Lung (tissue), 12 donors: ENCODE results near the gene NME4. TPM values are rescaled to one million over a fixed set of nuclear protein-coding genes. Genes with fewer than 3 reads are reported as not detected.
"Not testable (repeated sequence)": the region's sequence is repeated elsewhere in the genome, so short reads cannot be mapped to it uniquely, and the experiment has no call there.

ENCODE experiments used
- ATAC-seq: fragments of 200-7000 bp; cut with Tn5 transposase; one replicate; pipeline ENCODE4 v1.9.1; 2020; ENCODE audit warnings: moderate number of reproducible peaks; ENCODE audit not compliant: insufficient read depth, low FRiP score
- DNase-seq, 3 donors: peaks; one replicate each; pipeline ENCODE4 v3.0.0-alpha.2; 2013 to 2017
- H3K27ac ChIP-seq, 2 donors: one replicate each; pipeline ENCODE4 v1.5.1; 2013; ENCODE audit warnings: mild to moderate bottlenecking in 2 of 2, moderate library complexity in 2 of 2, control low read depth in 1 of 2, inconsistent platforms in 1 of 2, low read depth in 1 of 2, low read length in 1 of 2
- H3K27me3 ChIP-seq, 3 donors: one replicate each; pipeline ENCODE4 v1.5.1; 2013; ENCODE audit warnings: low read length in 2 of 3; ENCODE audit not compliant: control insufficient read depth in 3 of 3, insufficient read depth in 3 of 3
- H3K36me3 ChIP-seq, 4 donors: one replicate each; pipeline ENCODE4 v1.5.1; 2013; ENCODE audit warnings: low read length in 4 of 4, mild to moderate bottlenecking in 1 of 4, moderate library complexity in 1 of 4; ENCODE audit not compliant: control insufficient read depth in 4 of 4, insufficient read depth in 4 of 4
- H3K4me1 ChIP-seq, 5 donors: one replicate each; pipeline ENCODE4 v1.5.1; 2013; ENCODE audit warnings: low read length in 5 of 5, mild to moderate bottlenecking in 2 of 5, moderate library complexity in 1 of 5; ENCODE audit not compliant: control insufficient read depth in 5 of 5, insufficient read depth in 5 of 5
- H3K4me3 ChIP-seq: one replicate; pipeline ENCODE4 v1.5.1; 2013; ENCODE audit warnings: mild to moderate bottlenecking, control low read depth, moderate library complexity
- H3K9ac ChIP-seq, 2 donors: one replicate each; pipeline ENCODE4 v1.5.1; 2013; ENCODE audit warnings: low read length in 2 of 2, control low read depth in 1 of 2; ENCODE audit not compliant: insufficient read depth in 1 of 2
- H3K9me3 ChIP-seq, 4 donors: one replicate each; pipeline ENCODE4 v1.5.1; 2013; ENCODE audit warnings: low read length in 3 of 4, mild to moderate bottlenecking in 1 of 4, moderate library complexity in 1 of 4; ENCODE audit not compliant: control insufficient read depth in 4 of 4, insufficient read depth in 3 of 4
- WGBS, 2 donors: extraction: QIAGEN DNeasy Blood & Tissue Kit; methylation state at CpG; one replicate each; pipeline ENCODE4 v1.1.7; 2013; 5-methylcytosine and 5-hydroxymethylcytosine counted together
- polyA plus RNA-seq, 2 donors: library from polyadenylated mRNA; stranded (reverse); fragments of 200-250 nt; gene quantifications; one replicate each; pipeline ENCODE4 v1.2.1, GENCODE V29; 2013
- total RNA-seq, 2 donors: library from RNA; depleted of rRNA in 1 of 2; stranded (reverse); fragments of >200 nt in 1 of 2; gene quantifications; one replicate each; pipeline ENCODE4 v1.2.1, GENCODE V29; 2014 to 2021
- TF ChIP-seq, protein P1 (sequence below): IDR thresholded peaks from 2 replicates; pipeline ENCODE4 v1.5.1; 2012; ENCODE audit warnings: mild to moderate bottlenecking; ENCODE audit errors: control extremely low read depth, extremely low read depth
- donor health status: control.
- donor health status: control.
- donor health status: Bipolar disorder and iron deficiency.
- donor health status: healthy.
- donor health status: DM: yes; HTN: yes; CAD: no.

NME4 gene
- total and polyA plus RNA-seq, 4 donors = 18.0 to 68.7 (median 65.8) TPM

DNA sequence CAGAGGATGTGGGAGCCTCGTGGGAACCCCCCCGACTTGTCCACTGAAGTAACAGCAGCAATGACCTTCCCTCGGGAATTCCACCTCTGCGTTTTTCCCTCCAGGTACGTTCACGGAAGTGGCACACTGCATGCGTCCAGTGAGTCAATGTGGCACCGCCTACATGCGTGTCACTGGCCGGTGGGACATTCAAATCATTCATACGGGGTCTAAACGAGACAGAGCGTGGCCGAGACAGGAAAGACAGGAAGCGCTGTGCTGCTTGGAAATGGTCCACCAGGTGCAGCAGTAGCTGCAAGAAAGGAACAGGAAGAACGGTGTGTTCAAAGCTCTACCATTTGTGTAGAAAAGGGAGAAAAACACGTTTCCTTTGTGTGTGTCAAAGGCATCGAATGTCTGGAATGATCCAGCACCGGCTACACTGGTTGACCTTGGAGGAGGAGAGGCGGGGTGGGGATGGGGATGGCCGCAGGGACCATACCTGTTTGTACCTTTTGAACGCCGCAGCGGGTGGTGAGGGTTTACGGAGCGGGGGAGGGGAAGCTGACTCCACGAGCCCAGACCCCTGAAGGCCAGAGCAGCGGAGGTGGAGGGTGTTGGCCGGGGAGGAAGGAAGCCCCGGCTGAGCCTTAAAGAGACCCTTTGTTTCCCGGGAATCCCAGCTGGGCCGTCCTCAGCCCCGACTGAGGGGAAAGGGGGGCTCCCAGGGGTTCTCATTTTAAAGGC is 13.5 kb upstream of the NME4 start:
- Histone ChIP-seq H3K27me3 (no peaks in the 10 kb centered on the region), H3K9me3 (no peaks in the 10 kb centered on the region), H3K36me3 (no peaks in the 10 kb centered on the region), H3K4me3 (no peak overlapping the region), H3K27ac (peak overlapping the region in 1 of 2 donors; percentile 18), H3K9ac (no peak overlapping the region), H3K4me1 (peaks cover 0 to 29% (median 4%) of the 10 kb centered on the region in 5 donors)
- ATAC-seq (no peak), DNase-seq (peak; percentile 40 to 58 (median 52))
- 16 to 20% methylated on average over 33 of the region's 33 CpGs for WGBS, 2 donors
- TF ChIP-seq, protein P1, sequence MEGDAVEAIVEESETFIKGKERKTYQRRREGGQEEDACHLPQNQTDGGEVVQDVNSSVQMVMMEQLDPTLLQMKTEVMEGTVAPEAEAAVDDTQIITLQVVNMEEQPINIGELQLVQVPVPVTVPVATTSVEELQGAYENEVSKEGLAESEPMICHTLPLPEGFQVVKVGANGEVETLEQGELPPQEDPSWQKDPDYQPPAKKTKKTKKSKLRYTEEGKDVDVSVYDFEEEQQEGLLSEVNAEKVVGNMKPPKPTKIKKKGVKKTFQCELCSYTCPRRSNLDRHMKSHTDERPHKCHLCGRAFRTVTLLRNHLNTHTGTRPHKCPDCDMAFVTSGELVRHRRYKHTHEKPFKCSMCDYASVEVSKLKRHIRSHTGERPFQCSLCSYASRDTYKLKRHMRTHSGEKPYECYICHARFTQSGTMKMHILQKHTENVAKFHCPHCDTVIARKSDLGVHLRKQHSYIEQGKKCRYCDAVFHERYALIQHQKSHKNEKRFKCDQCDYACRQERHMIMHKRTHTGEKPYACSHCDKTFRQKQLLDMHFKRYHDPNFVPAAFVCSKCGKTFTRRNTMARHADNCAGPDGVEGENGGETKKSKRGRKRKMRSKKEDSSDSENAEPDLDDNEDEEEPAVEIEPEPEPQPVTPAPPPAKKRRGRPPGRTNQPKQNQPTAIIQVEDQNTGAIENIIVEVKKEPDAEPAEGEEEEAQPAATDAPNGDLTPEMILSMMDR = no peak

DNA sequence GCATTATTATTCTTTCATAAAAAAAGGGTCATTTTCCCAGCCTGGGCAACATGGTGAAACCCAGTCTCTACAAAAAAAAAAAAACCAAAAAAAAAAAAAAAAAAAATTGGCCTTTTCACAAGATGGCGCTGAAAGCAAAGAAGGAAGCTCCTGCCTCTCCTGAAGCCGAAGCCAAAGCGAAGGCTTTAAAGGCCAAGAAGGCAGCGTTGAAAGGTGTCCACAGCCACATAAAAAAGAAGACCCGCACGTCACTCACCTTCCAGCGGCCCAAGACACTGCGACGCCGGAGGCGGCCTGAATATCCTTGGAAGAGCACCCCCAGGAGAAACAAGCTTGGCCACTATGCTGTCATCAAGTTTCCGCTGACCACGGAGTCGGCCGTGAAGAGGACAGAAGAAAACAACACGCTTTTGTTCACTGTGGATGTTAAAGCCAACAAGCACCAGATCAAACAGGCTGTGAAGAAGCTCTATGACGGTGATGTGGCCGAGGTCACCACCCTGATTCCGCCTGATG is 10.3 kb upstream of the NME4 start:
- H3K27me3 ChIP-seq = no peaks in the 10 kb centered on the region
- no peak for ATAC-seq
- H3K9ac ChIP-seq = no peak overlapping the region

DNA sequence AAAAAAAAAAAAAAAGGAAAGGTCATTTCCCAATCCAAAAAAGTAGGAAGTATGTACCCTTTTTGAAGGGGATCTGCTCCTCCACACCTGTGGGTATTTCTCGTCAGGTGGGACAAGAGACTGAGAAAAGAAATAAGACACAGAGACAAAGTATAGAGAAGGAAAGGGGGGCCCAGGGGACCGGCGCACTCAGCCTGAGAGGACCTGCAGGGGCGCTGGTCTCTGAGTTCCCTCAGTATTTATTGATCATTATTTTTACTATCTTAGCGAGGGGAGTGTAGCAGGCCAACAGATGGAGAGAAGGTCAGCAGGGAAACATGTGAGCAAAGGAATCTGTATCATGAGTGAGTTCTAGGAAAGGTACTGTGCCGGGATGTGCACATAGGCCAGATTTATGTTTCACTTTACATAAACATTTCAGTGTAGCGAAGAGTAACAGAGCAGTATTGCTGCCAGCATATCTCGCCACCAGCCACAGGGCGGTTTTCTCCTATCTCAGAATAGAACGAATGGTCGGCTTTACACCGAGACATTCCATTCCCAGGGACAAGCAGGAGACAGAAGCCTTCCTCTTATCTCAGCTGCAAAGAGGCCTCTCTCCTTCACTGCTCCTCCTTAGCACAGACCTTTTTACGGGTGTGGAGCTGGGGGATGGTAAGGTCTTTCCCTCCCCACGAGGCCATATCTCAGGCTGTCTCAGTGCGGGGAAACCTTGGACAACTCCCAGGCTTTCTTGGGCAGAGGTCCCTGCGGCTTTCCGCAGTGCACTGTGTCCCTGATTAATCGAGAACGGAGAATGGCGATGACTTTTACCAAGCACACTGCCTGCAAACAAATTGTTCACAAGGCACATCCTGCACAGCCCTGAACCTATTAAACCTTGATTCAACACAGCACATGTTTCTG is 9.0 kb upstream of the NME4 start:
- H3K4me3 ChIP-seq, H3K9ac ChIP-seq, H3K36me3 ChIP-seq, H3K27ac ChIP-seq, H3K27me3 ChIP-seq, H3K9me3 ChIP-seq, ATAC-seq: not testable (repeated sequence)
- H3K4me1 ChIP-seq = peaks cover 0 to 14% (median 3%) of the 10 kb centered on the region in 5 donors
- 57 to 71% methylated on average over 20 of the region's 20 CpGs for WGBS, 2 donors
- DNase-seq = peak in 1 of 3 donors; percentile 37

More for the DNA sequence above, 10.3 kb upstream of the NME4 start:
- no peaks in the 10 kb centered on the region for H3K9me3 ChIP-seq
- DNase-seq = no peak
- H3K36me3 ChIP-seq = no peaks in the 10 kb centered on the region
- TF ChIP-seq, protein P1 = no peak
- no peak overlapping the region for H3K4me3 ChIP-seq
- H3K4me1 ChIP-seq = peaks cover 0 to 17% (median 3%) of the 10 kb centered on the region in 5 donors
- H3K27ac ChIP-seq = no peak overlapping the region
- 83 to 84% methylated on average over 19 of the region's 19 CpGs for WGBS, 2 donors

- H3K36me3 ChIP-seq = no peaks in the 10 kb centered on the region
- no peak overlapping the region for H3K4me3 ChIP-seq
- TF ChIP-seq, protein P1 = no peak
- no peak overlapping the region for H3K27ac ChIP-seq
- peaks cover 0 to 8% (median 3%) of the 10 kb centered on the region in 5 donors for H3K4me1 ChIP-seq
- ATAC-seq (no peak), DNase-seq (no peak)
- 85 to 90% methylated on average over 10 of the region's 10 CpGs for WGBS, 2 donors
- no peaks in the 10 kb centered on the region for H3K9me3 ChIP-seq
- H3K9ac ChIP-seq = no peak overlapping the region
- H3K27me3 ChIP-seq = no peaks in the 10 kb centered on the region
Observed at GRCh38 chr16:389352-389751, 7.6 kb upstream of the NME4 start.
